GM10847 (cell line): ENCODE results near the gene ANKFN1.

Experiments
- POLR2A ChIP-seq: IDR thresholded peaks from 2 replicates; pipeline ENCODE4 v1.6.1; 2011; ENCODE audit not compliant: insufficient read length; ENCODE audit errors: extremely low read depth

Gene ANKFN1

GRCh38 chr17:56165072-56165641 lies 11.9 kb downstream of the ANKFN1 start:
- no peak for TF ChIP-seq POLR2A

GRCh38 chr17:56167491-56167890 lies 14.2 kb downstream of the ANKFN1 start:
- TF ChIP-seq POLR2A, result no peak

DNA sequence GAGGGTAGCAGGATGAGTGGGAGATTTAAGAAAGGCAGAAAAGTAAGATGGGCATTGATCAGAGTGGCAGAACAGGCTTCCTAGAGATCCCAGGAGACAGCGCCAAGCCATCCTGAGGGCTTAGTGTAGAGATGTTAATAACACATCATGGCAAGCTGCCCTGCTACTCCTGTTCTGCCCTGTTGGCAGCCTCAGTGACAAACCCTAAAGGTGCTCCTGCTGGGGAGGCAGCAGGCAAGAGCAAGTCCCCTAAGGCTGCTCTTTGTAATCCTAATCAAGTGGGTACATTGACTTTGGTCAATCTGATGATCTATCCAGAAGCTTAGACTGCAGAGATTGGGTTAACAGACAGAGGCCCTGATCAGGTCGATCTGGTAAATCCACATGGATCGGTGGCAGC lies 16.3 kb downstream of the ANKFN1 start:
- TF ChIP-seq POLR2A, result no peak

DNA sequence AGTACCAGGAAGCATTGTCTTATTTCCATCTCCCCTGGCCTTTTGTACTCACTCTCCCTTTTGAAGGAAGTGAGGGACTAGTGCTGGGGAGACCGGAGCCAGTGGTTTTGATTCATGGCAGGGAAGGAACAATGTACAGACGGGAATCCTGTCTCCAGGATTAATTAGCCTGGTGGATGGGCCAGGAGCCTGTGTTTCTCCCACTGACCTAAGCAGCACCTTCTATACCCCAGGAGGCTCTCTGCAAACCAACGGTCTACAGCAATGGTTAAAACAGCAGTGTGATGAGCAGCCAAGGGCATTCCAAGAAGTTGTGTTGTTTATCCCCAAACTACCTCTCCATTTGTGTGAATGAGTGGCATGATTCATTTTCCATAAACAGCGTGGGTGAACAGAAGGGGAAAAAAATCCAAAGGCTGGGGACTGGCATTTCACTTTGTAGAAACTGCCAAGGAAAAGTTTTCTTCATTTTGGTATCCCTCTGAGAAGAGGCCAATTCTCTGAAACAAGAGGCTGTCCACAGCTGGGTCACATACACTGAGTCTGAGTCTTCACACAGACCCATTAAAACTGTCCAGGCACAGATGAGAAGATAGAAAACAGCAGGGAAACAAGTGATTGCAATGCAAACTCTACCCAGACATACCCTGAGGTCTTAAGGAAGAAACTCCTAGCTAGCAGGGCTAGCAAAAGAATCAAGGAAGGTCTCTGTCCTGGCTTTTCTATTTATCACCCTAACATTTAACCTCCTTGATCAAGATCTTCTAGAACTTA lies 18.1 kb downstream of the ANKFN1 start:
- no peak for TF ChIP-seq POLR2A

DNA sequence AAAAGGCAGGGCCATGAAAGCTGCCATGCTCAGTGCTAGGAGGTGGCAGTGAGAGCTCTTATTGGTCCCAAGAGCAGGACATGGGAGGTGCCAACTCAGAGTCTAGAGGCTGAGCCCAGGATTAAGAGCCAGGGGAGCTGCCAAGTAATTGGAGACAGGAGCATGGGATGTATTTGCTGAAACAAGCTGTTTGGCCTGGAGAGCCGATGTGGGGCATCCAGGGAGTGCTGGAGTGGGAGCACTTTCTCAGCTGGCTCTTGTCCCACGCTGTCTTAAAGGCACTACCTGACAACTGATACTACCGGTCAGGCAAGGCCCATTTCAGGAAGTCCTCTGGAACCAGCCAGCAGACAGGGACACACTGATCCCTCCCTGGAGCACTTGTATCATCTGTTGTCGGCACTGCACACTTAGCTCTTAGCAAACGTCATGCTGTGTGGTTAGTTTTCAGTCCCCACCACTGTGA lies 19.3 kb downstream of the ANKFN1 start:
- TF ChIP-seq POLR2A, result no peak

- TF ChIP-seq POLR2A, result no peak
Measured at GRCh38 chr17:56173026-56173425, 19.8 kb downstream of the ANKFN1 start.

DNA sequence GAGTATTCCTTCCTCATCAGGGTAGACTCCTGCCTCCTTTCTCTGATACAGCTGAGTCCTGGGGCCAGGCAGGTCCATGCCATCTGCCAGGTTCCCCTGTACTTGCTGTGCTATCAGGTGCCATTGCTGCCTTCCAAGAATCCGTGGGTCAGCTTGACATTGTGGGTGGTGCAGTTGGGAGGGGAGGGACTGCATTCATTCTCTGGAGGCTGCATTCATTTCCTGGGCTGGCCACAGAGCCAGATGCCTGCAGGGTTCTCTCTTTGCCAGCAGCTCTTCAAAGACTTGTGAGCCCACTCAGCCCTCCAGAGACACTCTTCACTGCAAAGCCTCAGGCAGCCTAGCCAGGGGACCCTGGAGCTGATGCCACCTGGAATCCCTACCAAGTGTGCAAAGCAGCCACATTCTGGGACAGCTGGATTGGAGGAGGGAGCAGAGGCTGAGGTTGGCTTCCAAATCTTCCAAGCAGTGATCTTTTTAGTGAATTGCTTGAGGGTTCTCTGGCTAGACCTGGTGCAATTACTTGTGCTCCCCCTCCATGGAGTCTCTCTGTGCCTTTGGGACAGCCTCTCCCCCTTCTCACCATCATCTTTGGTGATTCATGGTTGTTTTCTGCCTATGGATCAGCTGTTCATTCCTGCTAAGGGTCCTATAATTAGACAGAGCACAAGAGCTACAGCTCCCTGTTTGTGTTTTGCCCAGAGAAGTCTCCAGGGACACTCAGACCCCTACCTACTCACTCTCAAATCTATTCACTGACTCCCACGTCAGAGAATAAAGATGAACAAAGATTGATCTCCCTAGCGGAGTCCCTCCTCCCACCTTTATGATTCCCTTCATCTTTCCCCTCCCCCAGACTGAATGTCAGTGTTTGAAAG lies 20.9 kb downstream of the ANKFN1 start:
- no peak for TF ChIP-seq POLR2A

DNA sequence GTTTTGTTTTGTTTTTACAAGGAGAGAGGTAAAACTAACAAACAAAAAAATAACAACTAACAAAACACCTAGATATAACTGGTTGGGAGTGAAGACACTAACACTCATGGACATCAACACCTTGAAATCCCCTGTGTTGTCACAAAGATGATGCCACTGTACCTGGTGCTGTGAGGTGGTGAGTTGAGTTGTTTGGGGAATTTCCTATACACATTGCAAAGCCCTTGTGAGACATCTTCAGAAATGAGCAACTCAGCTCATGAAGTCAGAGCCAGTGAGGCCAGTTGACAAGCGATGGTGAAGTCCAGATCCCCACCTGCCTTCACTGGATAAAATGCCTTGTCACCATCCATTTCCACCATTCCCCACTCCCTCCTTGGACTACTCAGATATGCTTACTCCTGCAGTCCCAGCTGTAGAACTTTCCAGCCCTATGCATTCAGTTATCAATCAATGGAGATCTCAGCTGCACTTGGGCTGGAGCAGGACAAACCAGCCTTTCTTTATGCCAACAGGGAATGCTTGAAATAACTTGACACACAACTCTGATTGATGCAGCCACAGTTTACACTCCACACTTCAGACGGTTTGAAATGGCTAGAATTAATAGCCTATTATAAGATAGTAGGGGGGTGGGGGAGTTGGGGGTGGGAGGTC lies 22.2 kb downstream of the ANKFN1 start:
- no peak for TF ChIP-seq POLR2A

DNA sequence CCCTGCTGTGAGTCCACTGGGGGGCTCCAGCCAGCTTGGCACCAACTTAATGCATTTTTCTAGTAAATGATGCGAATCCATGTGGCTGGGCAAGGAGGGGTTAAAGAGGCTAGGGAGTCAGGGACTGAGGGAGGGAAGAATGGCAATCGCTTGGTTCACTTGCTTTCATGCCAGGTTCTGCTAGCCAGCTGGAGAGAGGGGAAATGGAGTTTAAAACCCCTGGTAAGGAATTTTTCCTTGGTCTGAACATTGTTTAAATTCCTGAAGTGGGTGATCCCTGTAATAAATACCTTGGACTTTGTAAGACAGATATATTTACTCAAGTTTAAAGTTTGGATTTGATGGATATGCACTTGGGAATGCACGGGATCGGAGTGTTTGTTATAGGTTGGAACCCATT lies 22.8 kb downstream of the ANKFN1 start:
- no peak for TF ChIP-seq POLR2A

GRCh38 chr17:56177361-56177760 lies 24.1 kb downstream of the ANKFN1 start:
- no peak for TF ChIP-seq POLR2A

- TF ChIP-seq POLR2A, result no peak
Measured at GRCh38 chr17:56178203-56178602, 24.9 kb downstream of the ANKFN1 start.

DNA sequence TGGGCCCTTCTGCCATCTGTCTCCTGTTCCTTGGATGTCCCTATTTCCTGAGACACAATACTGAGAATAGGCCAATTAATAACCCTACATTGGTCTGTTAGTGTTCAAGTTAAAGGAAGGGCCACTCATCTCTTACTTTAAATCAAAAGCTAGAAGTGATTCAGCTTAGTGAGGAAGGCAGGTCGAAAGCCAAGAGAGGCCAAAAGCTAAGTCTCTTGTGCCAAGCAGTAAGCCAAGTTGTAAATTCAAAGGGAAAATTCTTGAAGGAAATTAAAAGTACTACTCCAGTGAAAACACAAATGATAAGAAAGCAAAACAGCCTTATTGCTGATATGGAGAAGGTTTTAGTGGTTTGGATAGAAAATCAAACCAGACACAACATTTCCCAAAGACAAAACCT lies 28.8 kb downstream of the ANKFN1 start:
- TF ChIP-seq POLR2A, result no peak

GRCh38 chr17:56184650-56185049 lies 31.4 kb downstream of the ANKFN1 start:
- no peak for TF ChIP-seq POLR2A

DNA sequence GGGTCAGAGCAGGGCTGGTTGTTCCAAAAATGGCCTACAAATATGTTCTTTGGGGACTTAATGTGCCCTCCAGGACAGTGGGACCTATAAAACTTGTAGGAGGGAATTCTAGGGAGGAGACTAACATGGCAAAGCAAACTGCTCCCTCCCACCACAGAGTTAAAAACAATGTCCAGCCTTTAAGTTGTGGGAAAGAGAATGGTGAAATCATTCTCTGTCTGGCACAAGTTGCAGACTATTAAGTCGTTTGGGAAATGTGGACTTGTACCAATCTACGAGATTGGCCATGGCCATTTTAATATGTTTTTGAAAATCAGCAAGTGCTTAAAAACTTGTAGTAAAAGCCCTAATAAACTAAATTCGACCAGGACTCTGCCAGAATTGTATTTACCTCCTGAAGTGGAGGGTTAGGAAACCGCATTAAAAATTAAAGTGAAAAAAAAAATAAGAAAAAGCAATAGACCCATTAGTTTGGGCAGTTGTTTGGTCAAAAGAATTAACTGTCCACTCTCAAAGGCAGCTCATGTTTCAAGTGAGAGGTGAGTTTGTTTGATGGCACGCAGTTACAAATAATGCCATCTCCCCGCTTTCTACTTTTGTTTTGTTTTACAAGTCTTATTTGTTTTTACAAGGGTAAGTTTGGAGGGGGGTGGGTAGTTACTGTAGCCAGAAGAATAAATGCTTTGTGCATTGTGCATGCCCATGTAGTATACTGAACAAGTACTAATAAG lies 32.4 kb downstream of the ANKFN1 start:
- TF ChIP-seq POLR2A, result no peak
